ENCODE results near the gene ARAP1.

- TF ChIP-seq POLR2AphosphoS5 (IDR thresholded peaks at IDR 0.05; ENCODE audit: low read depth, low read length) (no peak), POLR2A (IDR thresholded peaks at IDR 0.05; ENCODE audit: low read depth, low read length) (no peak), TAF1 (IDR thresholded peaks at IDR 0.05; ENCODE audit: low read depth, low read length) (no peak), SPI1 (IDR thresholded peaks at IDR 0.05; ENCODE audit: low read depth, low read length) (no peak), PAX5 (IDR thresholded peaks at IDR 0.05; ENCODE audit: insufficient read depth, low read length, severe bottlenecking) (no peak), POU2F2 (IDR thresholded peaks at IDR 0.05; ENCODE audit: low read depth, low read length) (no peak)
Observed at GRCh38 chr11:72643547-72643946, 108.7 kb downstream of the ARAP1 start.
